Smooth muscle cell (in vitro differentiated cells): ENCODE data around the gene ARRDC2. TPM values are rescaled to one million over a fixed set of nuclear protein-coding genes. Genes with fewer than 3 reads are reported as not detected.

Source experiments
- DNase-seq: peaks from one replicate; lab custom pipeline; 2025; ENCODE audit not compliant: unreplicated experiment; lab: John Stamatoyannopoulos, UW
- H2AFZ ChIP-seq: fragments of 200-600 bp; sonication (generic); 2 replicates; pipeline ENCODE4 v1.6.0; 2016; ENCODE audit warnings: antibody characterized with exemption, low read depth, mild to moderate bottlenecking
- H3F3A ChIP-seq: fragments of 200-600 bp; sonication (generic); 2 replicates; pipeline ENCODE4 v1.6.0; 2017; ENCODE audit warnings: antibody characterized with exemption, low read depth
- H3K27ac ChIP-seq: fragments of 200-600 bp; sonication (generic); 2 replicates; pipeline ENCODE4 v1.5.1; 2016; ENCODE audit warnings: low read depth, mild to moderate bottlenecking
- H3K27me3 ChIP-seq: fragments of 200-600 bp; sonication (generic); 2 replicates; pipeline ENCODE4 v1.6.1; 2016; ENCODE audit warnings: low read depth, mild to moderate bottlenecking
- H3K36me3 ChIP-seq: fragments of 200-600 bp; sonication (generic); 2 replicates; pipeline ENCODE4 v1.5.1; 2016; ENCODE audit warnings: low read depth
- H3K4me1 ChIP-seq: fragments of 200-600 bp; sonication (generic); 2 replicates; pipeline ENCODE4 v1.5.1; 2016; ENCODE audit warnings: low read depth
- H3K4me2 ChIP-seq: fragments of 200-600 bp; sonication (generic); 2 replicates; pipeline ENCODE4 v1.6.0; 2016; ENCODE audit warnings: mild to moderate bottlenecking
- H3K4me3 ChIP-seq: fragments of 200-600 bp; sonication (generic); 2 replicates; pipeline ENCODE4 v1.5.1; 2016; ENCODE audit warnings: mild to moderate bottlenecking
- H3K79me2 ChIP-seq: fragments of 200-600 bp; sonication (generic); 2 replicates; pipeline ENCODE4 v1.6.0; 2016; ENCODE audit warnings: low read depth, mild to moderate bottlenecking
- H3K9ac ChIP-seq: fragments of 200-600 bp; sonication (generic); 2 replicates; pipeline ENCODE4 v1.6.0; 2016; ENCODE audit warnings: low read depth
- H3K9me3 ChIP-seq: fragments of 200-600 bp; sonication (generic); replicated peaks from 2 replicates; pipeline ENCODE4 v1.5.1; 2016; ENCODE audit warnings: low read depth
- H4K20me1 ChIP-seq: fragments of 200-600 bp; sonication (generic); 2 replicates; pipeline ENCODE4 v1.6.0; 2016; ENCODE audit warnings: low read depth
- CTCF ChIP-seq: fragments of 200-600 bp; sonication (generic); IDR thresholded peaks from 2 replicates; pipeline ENCODE4 v1.5.1; 2017; ENCODE audit warnings: borderline replicate concordance, mild to moderate bottlenecking, antibody characterized with exemption; ENCODE audit not compliant: insufficient read depth, poor library complexity, severe bottlenecking
- WGBS: methylation state at CpG from one replicate; pipeline ENCODE4 v1.1.7; 2016; ENCODE audit warnings: low lambda C conversion rate; 5-methylcytosine and 5-hydroxymethylcytosine counted together
- polyA plus RNA-seq: library from polyadenylated mRNA; unstranded; fragments of >200 nt; fragmentation: Nextera tagmentation; extraction: Ambion mirVana; gene quantifications from 2 replicates; pipeline ENCODE4 v1.2.1, GENCODE V29; 2016
- small RNA-seq: library from RNA; depleted of rRNA; stranded (forward); fragments of <200 nt; gene quantifications from one replicate; pipeline ENCODE3, GENCODE V24; 2014
- total RNA-seq: library from RNA; depleted of rRNA; stranded (reverse); fragments of >200 nt; gene quantifications from 2 replicates; pipeline ENCODE4 v1.2.3, GENCODE V29; 2014

Gene ARRDC2
- total and polyA plus RNA-seq, 2 experiments from 2014 or later: 4.3 to 4.4 TPM

GRCh38 chr19:18062028-18062427, 54.1 kb downstream of the ARRDC2 start:
- Histone ChIP-seq H3K27ac (no peak overlapping the region), H3K4me3 (no peak overlapping the region), H3K9me3 (no peaks in the 10 kb centered on the region), H3K79me2 (no peaks in the 10 kb centered on the region), H2AFZ (no peak overlapping the region), H3F3A (no peaks in the 10 kb centered on the region), H3K36me3 (no peaks in the 10 kb centered on the region), H3K4me1 (no peaks in the 10 kb centered on the region), H4K20me1 (no peaks in the 10 kb centered on the region), H3K9ac (no peak overlapping the region), H3K4me2 (no peak overlapping the region), H3K27me3 (no peaks in the 10 kb centered on the region)
- 70% methylated on average over 8 of the region's 8 CpGs for WGBS
- no peak for TF ChIP-seq CTCF
- DNase-seq: no peak

GRCh38 chr19:18063463-18063862, 55.5 kb downstream of the ARRDC2 start:
- Histone ChIP-seq H3K27ac (no peak overlapping the region), H3K9me3 (no peaks in the 10 kb centered on the region), H3K79me2 (no peaks in the 10 kb centered on the region), H2AFZ (no peak overlapping the region), H3K36me3 (no peaks in the 10 kb centered on the region), H3K27me3 (no peaks in the 10 kb centered on the region), H4K20me1 (no peaks in the 10 kb centered on the region), H3K4me2 (no peak overlapping the region), H3K9ac (no peak overlapping the region), H3K4me3 (no peak overlapping the region), H3F3A (no peaks in the 10 kb centered on the region), H3K4me1 (no peaks in the 10 kb centered on the region)
- DNase-seq: no peak
- no peak for TF ChIP-seq CTCF
- 66% methylated on average over 5 of the region's 5 CpGs for WGBS

Small RNAs within 50 kb of the gene (small RNA-seq; reads per million reads assigned to genes)
- not detected for gene RNA5SP468

Other genes starting within 250 kb of the ARRDC2 start
- 0.67 and 2.8 TPM in 2 replicates for gene B3GNT3, start 213.0 kb upstream of the ARRDC2 start, total RNA-seq
- gene B3GNT3, start 213.0 kb upstream of the ARRDC2 start, polyA plus RNA-seq: 0.56 TPM in 1 of 2 replicates, not detected in the other
- gene INSL3, start 186.7 kb upstream of the ARRDC2 start, total RNA-seq: 1.1 TPM in 1 of 2 replicates, not detected in the other
- gene INSL3, start 186.7 kb upstream of the ARRDC2 start, polyA plus RNA-seq: 0.80 and 1.8 TPM in 2 replicates
- gene JAK3, start 160.2 kb upstream of the ARRDC2 start, total RNA-seq: 8.8 and 10.8 TPM in 2 replicates
- gene JAK3, start 160.2 kb upstream of the ARRDC2 start, polyA plus RNA-seq: 9.7 and 10.7 TPM in 2 replicates
- gene RPL18A, start 148.3 kb upstream of the ARRDC2 start, total RNA-seq: 795 and 867 TPM in 2 replicates
- gene RPL18A, start 148.3 kb upstream of the ARRDC2 start, polyA plus RNA-seq: 1,267 and 1,311 TPM in 2 replicates
- gene SLC5A5, start 136.2 kb upstream of the ARRDC2 start, total RNA-seq: not detected in 2 replicates
- gene SLC5A5, start 136.2 kb upstream of the ARRDC2 start, polyA plus RNA-seq: not detected in 2 replicates
- 32.1 and 34.5 TPM in 2 replicates for gene CCDC124, start 75.2 kb upstream of the ARRDC2 start, total RNA-seq
- 156 and 179 TPM in 2 replicates for gene CCDC124, start 75.2 kb upstream of the ARRDC2 start, polyA plus RNA-seq
- 0.22 and 5.3 TPM in 2 replicates for gene KCNN1, start 41.1 kb upstream of the ARRDC2 start, total RNA-seq
- 4.2 and 4.6 TPM in 2 replicates for gene KCNN1, start 41.1 kb upstream of the ARRDC2 start, polyA plus RNA-seq
- gene IL12RB1, start 78.8 kb downstream of the ARRDC2 start, total RNA-seq: not detected in 2 replicates
- gene IL12RB1, start 78.8 kb downstream of the ARRDC2 start, polyA plus RNA-seq: not detected in 2 replicates
- 3.6 and 4.3 TPM in 2 replicates for gene MAST3, start 89.6 kb downstream of the ARRDC2 start, total RNA-seq
- gene MAST3, start 89.6 kb downstream of the ARRDC2 start, polyA plus RNA-seq: 4.3 and 10.3 TPM in 2 replicates
- 22.2 and 22.9 TPM in 2 replicates for gene PIK3R2, start 145.0 kb downstream of the ARRDC2 start, total RNA-seq
- 37.1 and 50.1 TPM in 2 replicates for gene PIK3R2, start 145.0 kb downstream of the ARRDC2 start, polyA plus RNA-seq
- 0.67 and 2.9 TPM in 2 replicates for gene IFI30, start 165.6 kb downstream of the ARRDC2 start, total RNA-seq
- gene IFI30, start 165.6 kb downstream of the ARRDC2 start, polyA plus RNA-seq: 0.64 and 0.87 TPM in 2 replicates
- gene MPV17L2, start 185.0 kb downstream of the ARRDC2 start, total RNA-seq: 11.6 and 13.1 TPM in 2 replicates
- 27.1 and 28.7 TPM in 2 replicates for gene MPV17L2, start 185.0 kb downstream of the ARRDC2 start, polyA plus RNA-seq
- 1.4 and 4.9 TPM in 2 replicates for gene RAB3A, start 195.9 kb downstream of the ARRDC2 start, total RNA-seq
- 3.6 and 3.7 TPM in 2 replicates for gene RAB3A, start 195.9 kb downstream of the ARRDC2 start, polyA plus RNA-seq
- 1.1 and 3.1 TPM in 2 replicates for gene PDE4C, start 218.3 kb downstream of the ARRDC2 start, total RNA-seq
- 1.7 and 1.9 TPM in 2 replicates for gene PDE4C, start 218.3 kb downstream of the ARRDC2 start, polyA plus RNA-seq